T-helper 17 cell (primary cell): ENCODE measurements around the gene SEZ6. TPM values are rescaled to one million over a fixed set of nuclear protein-coding genes. Genes with fewer than 3 reads are reported as not detected.
A peak's percentile ranks its signal among the peaks of the same experiment; 100 is the strongest.

Experiments used
- ATAC-seq: fragments of 150-1000 bp; cut with Tn5 transposase; 2 replicates; pipeline ENCODE4 v1.10.0; 2021; ENCODE audit warnings: mild to moderate bottlenecking, moderate library complexity
- DNase-seq, 3 donors: peaks; one replicate each; pipeline versions ENCODE4 v3.0.0 to v3.0.0-alpha.2; 2020 to 2021
- H3K9me3 ChIP-seq: one replicate; pipeline ENCODE4 v1.7.0; 2013; ENCODE audit warnings: low read length, mild to moderate bottlenecking; ENCODE audit not compliant: control insufficient read depth, poor library complexity, severe bottlenecking
- H3K27ac Mint-ChIP-seq: one replicate; pipeline ENCODE4 v1.8.0; 2022; ENCODE audit warnings: mild to moderate bottlenecking, moderate library complexity, mixed read lengths
- H3K27me3 Mint-ChIP-seq: one replicate; pipeline ENCODE4 v1.8.0; 2022; ENCODE audit warnings: mixed read lengths
- H3K36me3 Mint-ChIP-seq: one replicate; pipeline ENCODE4 v1.8.0; 2022; ENCODE audit warnings: low read depth, mixed read lengths
- H3K4me1 Mint-ChIP-seq: one replicate; pipeline ENCODE4 v1.8.0; 2022; ENCODE audit warnings: mild to moderate bottlenecking, mixed read lengths
- H3K4me3 Mint-ChIP-seq: one replicate; pipeline ENCODE4 v1.8.0; 2022; ENCODE audit warnings: mild to moderate bottlenecking, moderate library complexity, mixed read lengths
- total RNA-seq, 4 donors: library from RNA in 2 of 4; stranded (reverse) in 2 of 4; gene quantifications; one replicate each; pipeline ENCODE4 v1.2.3 and lab custom pipeline; 2022 to 2026

Gene SEZ6
- total RNA-seq, 2 donors from 2014 or later = 0.35 to 0.47 TPM

GRCh38 chr17:28912281-28912937, 93.4 kb downstream of the SEZ6 start:
- Mint-ChIP-seq H3K36me3 (peaks cover 10% of the 10 kb centered on the region), H3K27ac (peak overlapping the region; percentile 34), H3K4me3 (peak overlapping the region; percentile 56), H3K27me3 (no peaks in the 10 kb centered on the region), H3K4me1 (peaks cover 7% of the 10 kb centered on the region)
- no peaks in the 10 kb centered on the region for H3K9me3 ChIP-seq
- ATAC-seq (peak; percentile 27), DNase-seq (no peak)

- H3K4me1 Mint-ChIP-seq = peaks cover 7% of the 10 kb centered on the region
Measured at GRCh38 chr17:28911411-28912045, 94.3 kb downstream of the SEZ6 start.

GRCh38 chr17:28910534-28910933, 95.3 kb downstream of the SEZ6 start:
- peaks cover 9% of the 10 kb centered on the region for H3K4me1 Mint-ChIP-seq
- H3K27ac Mint-ChIP-seq = no peak overlapping the region
- no peak for ATAC-seq
- H3K9me3 ChIP-seq = no peaks in the 10 kb centered on the region
- no peaks in the 10 kb centered on the region for H3K27me3 Mint-ChIP-seq
- peaks cover 8% of the 10 kb centered on the region for H3K36me3 Mint-ChIP-seq
- no peak overlapping the region for H3K4me3 Mint-ChIP-seq
- DNase-seq = no peak

More at GRCh38 chr17:28911411-28912045, 94.3 kb downstream of the SEZ6 start:
- DNase-seq (no peak), ATAC-seq (no peak)
- H3K9me3 ChIP-seq = no peaks in the 10 kb centered on the region
- Mint-ChIP-seq H3K36me3 (peaks cover 8% of the 10 kb centered on the region), H3K4me3 (no peak overlapping the region), H3K27ac (peak overlapping the region; percentile 34), H3K27me3 (no peaks in the 10 kb centered on the region)

GRCh38 chr17:28908640-28909167, 97.1 kb downstream of the SEZ6 start:
- ATAC-seq (no peak), DNase-seq (no peak)
- peak overlapping the region; percentile 41 for H3K27ac Mint-ChIP-seq
- no peaks in the 10 kb centered on the region for H3K27me3 Mint-ChIP-seq
- H3K4me3 Mint-ChIP-seq = no peak overlapping the region
- peaks cover 6% of the 10 kb centered on the region for H3K4me1 Mint-ChIP-seq
- no peaks in the 10 kb centered on the region for H3K36me3 Mint-ChIP-seq
- no peaks in the 10 kb centered on the region for H3K9me3 ChIP-seq

DNA sequence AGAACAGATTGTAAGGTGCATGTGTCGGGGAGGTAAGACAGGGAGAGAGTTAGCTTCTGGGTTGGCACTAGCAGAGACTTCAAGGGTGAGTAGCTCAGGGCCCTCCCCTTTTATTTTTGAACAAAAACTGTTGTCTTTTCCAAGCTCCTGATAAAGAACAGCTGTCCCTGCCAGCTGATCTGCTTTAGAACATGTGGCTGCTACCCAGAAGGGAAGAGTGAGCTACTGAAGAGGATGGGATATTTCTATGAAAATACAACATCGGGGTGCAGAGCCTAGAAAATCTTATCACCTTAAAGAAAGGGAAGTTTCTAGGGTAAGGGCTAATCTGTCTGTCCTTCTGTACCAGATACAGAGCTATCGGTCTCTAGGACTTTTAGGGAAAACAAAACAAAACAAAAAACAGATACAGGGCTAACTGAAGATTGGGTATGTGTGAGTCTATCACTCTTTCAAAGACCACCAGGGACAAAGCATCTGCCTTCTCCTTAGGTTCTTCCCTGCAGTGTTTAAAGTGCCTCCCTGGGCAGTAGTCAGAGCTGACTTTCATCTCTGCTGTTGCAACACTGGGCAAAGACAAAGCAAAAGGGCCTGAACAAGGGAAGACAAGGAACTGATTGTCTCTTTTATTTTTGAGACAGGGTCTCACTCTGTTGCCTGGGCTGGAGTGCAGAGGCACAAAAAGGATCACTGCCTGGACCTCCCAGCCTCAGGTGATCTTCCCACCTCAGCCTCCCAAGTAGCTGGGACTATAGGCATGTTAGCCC, 97.9 kb downstream of the SEZ6 start:
- no peaks in the 10 kb centered on the region for H3K9me3 ChIP-seq
- H3K36me3 Mint-ChIP-seq = no peaks in the 10 kb centered on the region
- DNase-seq (no peak), ATAC-seq (no peak)
- H3K4me3 Mint-ChIP-seq = no peak overlapping the region
- H3K27ac Mint-ChIP-seq = peak overlapping the region; percentile 41
- H3K4me1 Mint-ChIP-seq = peaks cover 11% of the 10 kb centered on the region
- no peaks in the 10 kb centered on the region for H3K27me3 Mint-ChIP-seq

GRCh38 chr17:28906706-28907438, 99.0 kb downstream of the SEZ6 start:
- Mint-ChIP-seq H3K27me3 (no peaks in the 10 kb centered on the region), H3K4me1 (peaks cover 15% of the 10 kb centered on the region), H3K4me3 (no peak overlapping the region), H3K27ac (peak overlapping the region; percentile 41), H3K36me3 (peaks cover 2% of the 10 kb centered on the region)
- ATAC-seq (no peak), DNase-seq (no peak)
- H3K9me3 ChIP-seq = no peaks in the 10 kb centered on the region

- H3K27ac Mint-ChIP-seq = peak overlapping the region; percentile 41
Measured at GRCh38 chr17:28906276-28906675, 99.6 kb downstream of the SEZ6 start.

More at GRCh38 chr17:28906276-28906675, 99.6 kb downstream of the SEZ6 start:
- H3K9me3 ChIP-seq = no peaks in the 10 kb centered on the region
- no peak for ATAC-seq
- no peak overlapping the region for H3K4me3 Mint-ChIP-seq
- peaks cover 19% of the 10 kb centered on the region for H3K4me1 Mint-ChIP-seq
- no peaks in the 10 kb centered on the region for H3K27me3 Mint-ChIP-seq
- no peak for DNase-seq
- peaks cover 2% of the 10 kb centered on the region for H3K36me3 Mint-ChIP-seq

Other genes with a start within 250 kb of the SEZ6 start
- gene FAM222B, start 163.2 kb downstream of the SEZ6 start, total RNA-seq = 10 to 100 TPM; 18.3 to 22.6 TPM
- gene ERAL1, start 151.0 kb downstream of the SEZ6 start, total RNA-seq = 10 to 100 TPM; 19.0 to 20.5 TPM
- 100 to 1,000 TPM; 132 to 147 TPM for gene FLOT2, start 108.3 kb downstream of the SEZ6 start, total RNA-seq
- gene DHRS13, start 103.0 kb downstream of the SEZ6 start, total RNA-seq = 10 to 100 TPM; 21.0 TPM
- gene PHF12, start 54.5 kb downstream of the SEZ6 start, total RNA-seq = 100 to 1,000 TPM; 164 to 174 TPM
- gene PIPOX, start 37.1 kb upstream of the SEZ6 start, total RNA-seq = 1 to 10 TPM; 2.2 to 2.5 TPM
- gene MYO18A, start 174.4 kb upstream of the SEZ6 start, total RNA-seq = 100 to 1,000 TPM; 142 to 153 TPM
- not detected for gene CRYBA1, start 240.8 kb upstream of the SEZ6 start, total RNA-seq